GM19035 (cell line): ENCODE results near the gene CTSA.

Experiments
- ATAC-seq: cut with Tn5 transposase; IDR thresholded peaks from one replicate; pipeline ENCODE4 v1.9.1; 2021; ENCODE audit not compliant: unreplicated experiment

CTSA gene

GRCh38 chr20:45934586-45935415, 43.7 kb downstream of the CTSA start, which contains the start of gene PCIF1:
Gene PCIF1, plus strand, starts transcription at chr20:45934683. Its CDS starts 4,317 bp downstream, at chr20:45939000.
- peak; percentile 76 for ATAC-seq

- ATAC-seq = peak; percentile 12
Measured at GRCh38 chr20:45935416-45936046, 44.4 kb downstream of the CTSA start.

GRCh38 chr20:45937765-45938164, 46.6 kb downstream of the CTSA start:
- no peak for ATAC-seq

GRCh38 chr20:45938727-45939438, 47.7 kb downstream of the CTSA start:
- ATAC-seq = no peak

- no peak for ATAC-seq
Measured at GRCh38 chr20:45940053-45940452, 48.9 kb downstream of the CTSA start.

- no peak for ATAC-seq
Measured at GRCh38 chr20:45940469-45940868, 49.3 kb downstream of the CTSA start.

GRCh38 chr20:45943613-45944012, 52.5 kb downstream of the CTSA start:
- ATAC-seq = no peak

- no peak for ATAC-seq
Measured at GRCh38 chr20:45944151-45944964, 53.2 kb downstream of the CTSA start.

GRCh38 chr20:45944965-45945677, 54.0 kb downstream of the CTSA start:
- no peak for ATAC-seq

- no peak for ATAC-seq
Measured at GRCh38 chr20:45945678-45946148, 54.6 kb downstream of the CTSA start.

GRCh38 chr20:45946149-45946970, 55.2 kb downstream of the CTSA start:
- no peak for ATAC-seq

GRCh38 chr20:45947110-45947866, 56.2 kb downstream of the CTSA start:
- no peak for ATAC-seq

GRCh38 chr20:45948261-45948733, 57.2 kb downstream of the CTSA start:
- ATAC-seq = no peak
